Esophagus squamous epithelium (tissue), 5 donors: ENCODE results near the gene NOL6. TPM values are rescaled to one million over a fixed set of nuclear protein-coding genes. Genes with fewer than 3 reads are reported as not detected.
A peak's percentile ranks its signal among the peaks of the same experiment; 100 is the strongest.
"Not testable (repeated sequence)": the region's sequence is repeated elsewhere in the genome, so short reads cannot be mapped to it uniquely, and the experiment has no call there.

Experiments
- DNase-seq: peaks from one replicate; lab custom pipeline; 2025; lab: John Stamatoyannopoulos, UW
- H3K27ac ChIP-seq, 4 donors: fragments of 200-600 bp; sonication (generic); one replicate each; pipeline ENCODE4 v1.5.1; 2016 to 2019; ENCODE audit warnings: mild to moderate bottlenecking in 1 of 4
- H3K27me3 ChIP-seq, 4 donors: fragments of 200-600 bp; sonication (generic); 1 replicate in 3 of 4; 2 replicates in 1 of 4; pipeline versions ENCODE4 v1.5.1 to v1.6.0; 2017 to 2021; ENCODE audit warnings: antibody characterized with exemption in 1 of 4
- H3K36me3 ChIP-seq, 3 donors: fragments of 200-600 bp; sonication (generic); one replicate each; pipeline ENCODE4 v1.5.1; 2016 to 2019
- H3K4me1 ChIP-seq, 3 donors: fragments of 200-600 bp; sonication (generic); one replicate each; pipeline ENCODE4 v1.5.1; 2017 to 2019
- H3K4me3 ChIP-seq, 4 donors: fragments of 200-600 bp; sonication (generic); 1 replicate in 3 of 4; 2 replicates in 1 of 4; pipeline ENCODE4 v1.5.1; 2016 to 2019; ENCODE audit warnings: mild to moderate bottlenecking in 2 of 4, moderate library complexity in 1 of 4
- H3K9me3 ChIP-seq, 3 donors: fragments of 200-600 bp; sonication (generic); one replicate each; pipeline ENCODE4 v1.5.1; 2016 to 2019
- POLR2A ChIP-seq, 4 donors: fragments of 450-650 bp; IDR thresholded peaks; one replicate each; pipeline ENCODE4 v1.6.1; 2017; ENCODE audit warnings: antibody characterized with exemption in 4 of 4, mild to moderate bottlenecking in 4 of 4, moderate library complexity in 3 of 4
- WGBS, 2 donors: methylation state at CpG; one replicate each; pipeline ENCODE4 v1.1.5; 2018; 5-methylcytosine and 5-hydroxymethylcytosine counted together
- intact Hi-C: fragments of 100-400 bp; cut with DNase I; formaldehyde crosslinking; loops from one replicate; pipeline ENCODE4 v1.15.0; 2022
- total RNA-seq, 4 donors: library from RNA; depleted of rRNA; stranded (reverse); fragments of >200 nt; gene quantifications; one replicate each; pipeline ENCODE4 v1.1.0, GENCODE V29; 2016
- TF ChIP-seq, protein P1 (sequence below), 6 experiments: fragments of 450-650 bp in 4 of 6; fragments of 200-600 bp in 2 of 6; sonication (generic) in 2 of 6; IDR thresholded peaks; one replicate each; pipeline ENCODE4 v1.5.1; 2016 to 2019; ENCODE audit warnings: antibody characterized with exemption in 6 of 6, mild to moderate bottlenecking in 4 of 6, moderate library complexity in 4 of 6
- donor health status: DM: yes; HTN: yes; CAD: no.

The NOL6 gene
- total RNA-seq, 4 donors from 2014 or later: 23.6 to 43.7 (median 38.3) TPM

DNA sequence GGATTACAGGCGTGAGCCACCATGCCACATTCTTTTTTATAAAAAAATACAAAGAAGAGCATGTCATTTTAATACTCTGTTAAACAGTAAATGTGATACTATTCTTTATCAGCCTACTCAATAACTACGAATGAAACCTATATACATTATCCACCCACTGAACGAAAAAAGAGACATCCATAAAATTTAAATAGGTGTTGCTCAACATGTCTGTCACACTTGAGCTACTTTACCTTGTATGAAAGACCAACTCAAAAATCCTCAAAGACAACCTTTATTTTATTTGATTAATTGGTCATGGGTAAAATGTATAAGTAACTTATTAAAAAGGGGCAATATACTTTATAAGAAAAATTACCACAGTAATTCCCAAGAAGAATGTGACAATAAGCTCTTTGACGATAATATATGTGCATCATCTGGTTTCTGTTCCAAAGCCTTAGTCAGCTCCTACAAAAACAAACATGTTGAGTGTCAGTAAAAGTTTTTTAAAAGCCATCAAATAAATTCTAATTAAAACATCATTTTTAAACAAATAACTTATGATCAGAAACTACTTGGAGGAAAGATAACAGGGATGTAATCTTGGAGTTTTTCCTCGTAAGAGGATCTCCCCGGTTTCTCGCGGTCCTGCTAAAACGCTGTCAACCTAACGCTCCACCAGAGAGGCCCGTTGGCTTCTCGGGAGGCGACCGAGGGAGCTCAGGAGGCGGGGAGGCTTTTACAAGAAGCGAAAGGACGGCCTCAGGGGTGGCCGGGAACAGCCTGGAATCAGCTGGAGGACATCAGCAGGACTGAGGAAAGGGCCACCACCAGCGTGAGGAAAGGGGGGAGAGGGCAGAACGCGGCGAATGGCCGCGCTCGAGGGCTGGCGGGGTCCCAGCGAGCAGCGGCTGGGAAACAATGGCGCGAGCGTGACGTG lies 36.8 kb upstream of the NOL6 start:
- Histone ChIP-seq H3K9me3 (no peaks in the 10 kb centered on the region), H3K4me3 (peak overlapping the region; percentile 47 to 78 (median 60)), H3K27me3 (no peaks in the 10 kb centered on the region), H3K4me1 (peaks cover 0 to 19% (median 0%) of the 10 kb centered on the region in 3 donors), H3K27ac (peak overlapping the region; percentile 82 to 87 (median 84)), H3K36me3 (no peaks in the 10 kb centered on the region)
- WGBS, 2 donors: 7 to 9% methylated on average over 29 to 30 of the region's 32 CpGs
- intact Hi-C loops: no loop called here
- no peak for DNase-seq
- TF ChIP-seq, protein P1, sequence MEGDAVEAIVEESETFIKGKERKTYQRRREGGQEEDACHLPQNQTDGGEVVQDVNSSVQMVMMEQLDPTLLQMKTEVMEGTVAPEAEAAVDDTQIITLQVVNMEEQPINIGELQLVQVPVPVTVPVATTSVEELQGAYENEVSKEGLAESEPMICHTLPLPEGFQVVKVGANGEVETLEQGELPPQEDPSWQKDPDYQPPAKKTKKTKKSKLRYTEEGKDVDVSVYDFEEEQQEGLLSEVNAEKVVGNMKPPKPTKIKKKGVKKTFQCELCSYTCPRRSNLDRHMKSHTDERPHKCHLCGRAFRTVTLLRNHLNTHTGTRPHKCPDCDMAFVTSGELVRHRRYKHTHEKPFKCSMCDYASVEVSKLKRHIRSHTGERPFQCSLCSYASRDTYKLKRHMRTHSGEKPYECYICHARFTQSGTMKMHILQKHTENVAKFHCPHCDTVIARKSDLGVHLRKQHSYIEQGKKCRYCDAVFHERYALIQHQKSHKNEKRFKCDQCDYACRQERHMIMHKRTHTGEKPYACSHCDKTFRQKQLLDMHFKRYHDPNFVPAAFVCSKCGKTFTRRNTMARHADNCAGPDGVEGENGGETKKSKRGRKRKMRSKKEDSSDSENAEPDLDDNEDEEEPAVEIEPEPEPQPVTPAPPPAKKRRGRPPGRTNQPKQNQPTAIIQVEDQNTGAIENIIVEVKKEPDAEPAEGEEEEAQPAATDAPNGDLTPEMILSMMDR (IDR thresholded peaks at IDR 0.05): no peak
- TF ChIP-seq POLR2A (IDR thresholded peaks at IDR 0.05): peak in 1 of 4 donors; percentile 13

GRCh38 chr9:33506626-33507370 lies 33.1 kb upstream of the NOL6 start:
- intact Hi-C loops: no loop called here
- no peak for DNase-seq
- Histone ChIP-seq H3K9me3 (no peaks in the 10 kb centered on the region), H3K4me1 (peaks cover 0 to 10% (median 0%) of the 10 kb centered on the region in 3 donors), H3K27me3 (no peaks in the 10 kb centered on the region), H3K4me3 (no peak overlapping the region), H3K27ac (no peak overlapping the region), H3K36me3 (no peaks in the 10 kb centered on the region)
- TF ChIP-seq POLR2A (IDR thresholded peaks at IDR 0.05): no peak
- TF ChIP-seq, protein P1 (IDR thresholded peaks at IDR 0.05): no peak
- WGBS, 2 donors: 70 to 76% methylated on average over 7 of the region's 7 CpGs

- intact Hi-C loops: no loop called here
- Histone ChIP-seq H3K4me1 (no peaks in the 10 kb centered on the region), H3K27me3 (no peaks in the 10 kb centered on the region), H3K27ac (no peak overlapping the region), H3K4me3 (no peak overlapping the region), H3K9me3 (no peaks in the 10 kb centered on the region), H3K36me3 (no peaks in the 10 kb centered on the region)
- TF ChIP-seq, protein P1 (IDR thresholded peaks at IDR 0.05): no peak
- TF ChIP-seq POLR2A (IDR thresholded peaks at IDR 0.05): no peak
- WGBS, 2 donors: 27 to 69% methylated on average over 1 of the region's 1 CpG
- DNase-seq: no peak
Measured at GRCh38 chr9:33498387-33498786, 24.7 kb upstream of the NOL6 start.

- DNase-seq: not testable (repeated sequence)
Measured at GRCh38 chr9:33493819-33494218, 20.1 kb upstream of the NOL6 start.

DNA sequence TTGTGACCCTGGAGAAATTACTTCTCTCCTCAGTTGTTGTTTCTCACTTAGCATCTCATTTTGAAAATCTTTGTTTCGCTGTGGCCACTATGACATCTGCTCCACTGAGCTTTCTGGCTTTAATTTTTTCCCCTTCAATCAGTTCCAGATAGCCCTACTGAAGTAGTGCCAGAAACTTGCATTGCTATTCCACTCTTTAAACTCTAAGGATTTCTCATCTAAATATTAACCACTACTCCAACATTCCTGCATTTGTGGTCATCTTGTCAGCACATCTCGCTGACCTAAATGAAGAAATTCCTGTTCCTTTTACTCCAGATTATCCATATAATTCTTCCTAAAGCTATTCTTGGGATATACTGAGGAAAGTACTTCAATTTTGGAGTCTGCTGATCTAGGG lies 15.3 kb upstream of the NOL6 start:
- Histone ChIP-seq H3K36me3 (no peaks in the 10 kb centered on the region), H3K9me3 (no peaks in the 10 kb centered on the region), H3K27me3 (no peaks in the 10 kb centered on the region), H3K27ac (no peak overlapping the region), H3K4me1 (no peaks in the 10 kb centered on the region), H3K4me3 (no peak overlapping the region)
- WGBS, 2 donors: 65 to 79% methylated on average over 2 of the region's 2 CpGs
- no peak for DNase-seq
- TF ChIP-seq, protein P1 (IDR thresholded peaks at IDR 0.05): no peak
- TF ChIP-seq POLR2A (IDR thresholded peaks at IDR 0.05): no peak
- intact Hi-C loops: no loop called here

More at GRCh38 chr9:33493819-33494218, 20.1 kb upstream of the NOL6 start:
- H3K9me3 ChIP-seq, H3K4me1 ChIP-seq, H3K27me3 ChIP-seq, H3K36me3 ChIP-seq, intact Hi-C loops, H3K27ac ChIP-seq, H3K4me3 ChIP-seq: not testable (repeated sequence)
- 57 to 63% methylated on average over 2 of the region's 2 CpGs for WGBS, 2 donors

DNA sequence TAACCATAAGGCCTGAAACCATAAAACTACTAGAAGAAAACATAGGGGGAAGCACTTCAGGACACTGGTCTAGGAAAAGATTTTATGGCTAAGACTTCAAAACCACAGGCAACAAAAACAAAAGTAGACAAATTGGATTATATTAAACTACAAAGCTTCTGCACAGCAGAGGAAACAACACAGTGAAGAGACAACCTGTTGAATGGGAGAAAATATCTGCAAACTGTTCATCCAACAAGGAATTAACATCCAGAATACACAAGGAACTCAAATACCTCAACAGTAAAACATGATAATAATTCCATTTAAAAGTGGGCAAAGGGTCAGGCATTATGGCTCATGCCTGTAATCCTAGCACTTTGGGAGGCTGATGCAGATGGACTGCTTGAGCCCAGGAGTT lies 11.6 kb upstream of the NOL6 start:
- not testable (repeated sequence) for H3K27ac ChIP-seq, H3K4me1 ChIP-seq

More for the DNA sequence above, 11.6 kb upstream of the NOL6 start:
- intact Hi-C loops, H3K27me3 ChIP-seq, H3K9me3 ChIP-seq, H3K36me3 ChIP-seq, DNase-seq, H3K4me3 ChIP-seq: not testable (repeated sequence)
